HUES48 (cell line): ENCODE measurements around the gene OR52N5.

Experiments used
- H3K27ac ChIP-seq: one replicate; pipeline ENCODE4 v1.7.0; 2013; ENCODE audit warnings: low read depth, low read length, inconsistent platforms
- H3K27me3 ChIP-seq: 2 replicates; pipeline ENCODE4 v1.6.1; 2013; ENCODE audit warnings: mild to moderate bottlenecking, low read length; ENCODE audit not compliant: control insufficient read depth, insufficient read depth
- H3K36me3 ChIP-seq: 2 replicates; pipeline ENCODE4 v1.6.1; 2013; ENCODE audit warnings: low read length; ENCODE audit not compliant: control insufficient read depth, insufficient read depth
- H3K4me1 ChIP-seq: 2 replicates; pipeline ENCODE4 v1.6.1; 2013; ENCODE audit warnings: mild to moderate bottlenecking, low read length; ENCODE audit not compliant: control insufficient read depth, insufficient read depth
- H3K4me3 ChIP-seq: 2 replicates; pipeline ENCODE4 v1.5.1; 2013; ENCODE audit warnings: mild to moderate bottlenecking, low read depth, low read length
- H3K9ac ChIP-seq: 2 replicates; pipeline ENCODE4 v1.6.1; 2013; ENCODE audit warnings: mild to moderate bottlenecking, low read depth, low read length, moderate library complexity
- H3K9me3 ChIP-seq: 2 replicates; pipeline ENCODE4 v1.6.1; 2013; ENCODE audit warnings: low read length; ENCODE audit not compliant: control insufficient read depth, insufficient read depth

The OR52N5 gene

DNA sequence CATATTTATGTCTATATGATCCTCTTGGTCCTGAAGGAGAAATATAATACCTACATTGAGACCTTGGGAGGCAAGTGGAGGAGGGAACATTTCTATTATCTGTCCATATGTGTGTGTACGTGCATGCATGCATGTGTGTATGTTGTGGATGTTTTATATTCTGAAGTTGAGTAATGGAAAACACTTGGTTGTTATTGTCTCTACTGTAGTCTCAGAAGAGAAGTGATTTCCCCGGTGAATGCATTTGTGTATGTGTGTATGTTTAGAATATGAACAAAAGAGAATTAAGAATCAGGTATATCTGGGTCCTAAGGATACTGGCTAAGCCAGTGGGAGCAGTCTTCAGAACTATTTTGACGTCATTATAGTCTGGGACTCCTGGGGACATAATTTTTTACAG, 8.0 kb upstream of the OR52N5 start, which contains the start of gene OR52N1:
TSS of gene OR52N1 (minus strand) at position 101 of the 400 bp plus-strand sequence. CDS start 2,449 bp downstream, outside the sequence.
- Histone ChIP-seq H3K4me1 (no peaks in the 10 kb centered on the region), H3K27me3 (no peaks in the 10 kb centered on the region), H3K36me3 (no peaks in the 10 kb centered on the region), H3K9ac (no peak within 1 kb of the TSS), H3K4me3 (no peak within 1 kb of the TSS), H3K27ac (no peak within 1 kb of the TSS), H3K9me3 (no peaks in the 10 kb centered on the region)

DNA sequence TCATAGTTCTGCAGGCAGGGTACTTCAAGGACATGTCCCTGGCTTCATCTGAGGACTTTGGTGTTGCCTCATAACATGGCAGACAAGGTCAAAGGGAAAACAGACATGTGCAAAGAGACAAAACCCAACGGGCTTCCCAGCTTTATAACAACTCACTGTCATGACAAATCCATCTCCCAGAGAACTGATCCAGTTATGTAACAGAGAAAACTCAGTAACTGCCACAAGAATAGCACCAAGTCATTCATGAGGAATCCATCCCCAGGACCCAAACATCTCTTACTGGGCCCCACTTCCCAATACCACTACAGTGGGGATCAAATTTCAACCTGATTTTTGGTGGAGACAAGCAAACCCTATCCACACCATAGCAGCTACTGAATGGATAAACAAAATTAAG, 16.1 kb downstream of the OR52N5 start:
- Histone ChIP-seq H3K9ac (no peak overlapping the region), H3K36me3 (no peaks in the 10 kb centered on the region), H3K9me3 (no peaks in the 10 kb centered on the region), H3K4me1 (no peaks in the 10 kb centered on the region), H3K27ac (no peak overlapping the region), H3K4me3 (no peak overlapping the region), H3K27me3 (no peaks in the 10 kb centered on the region)

DNA sequence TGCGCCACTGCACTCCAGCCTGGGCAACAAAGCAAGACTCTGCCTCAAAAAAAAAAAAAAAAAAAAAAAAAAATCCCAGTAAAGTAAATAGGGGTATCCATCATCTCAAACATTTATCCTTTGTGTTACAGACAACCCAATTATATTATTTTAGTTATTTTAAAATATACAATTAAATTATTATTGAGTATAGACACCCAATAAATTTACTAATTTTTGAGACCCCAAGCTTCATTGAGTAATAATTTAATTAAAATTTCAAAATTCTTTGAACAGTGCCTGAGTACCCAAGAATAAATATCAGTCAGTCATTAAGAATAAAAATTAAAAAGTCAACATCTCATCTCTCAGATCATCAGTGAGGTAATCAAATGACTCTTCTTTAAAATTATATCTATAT, 29.2 kb downstream of the OR52N5 start, which contains the start of gene OR52N4:
TSS of gene OR52N4 (plus strand) at position 301 of the 400 bp plus-strand sequence. CDS start 498 bp downstream, outside the sequence.
- Histone ChIP-seq H3K27me3 (no peaks in the 10 kb centered on the region), H3K27ac (no peak within 1 kb of the TSS), H3K4me3 (no peak within 1 kb of the TSS), H3K9ac (no peak within 1 kb of the TSS), H3K9me3 (no peaks in the 10 kb centered on the region), H3K36me3 (no peaks in the 10 kb centered on the region), H3K4me1 (no peaks in the 10 kb centered on the region)

DNA sequence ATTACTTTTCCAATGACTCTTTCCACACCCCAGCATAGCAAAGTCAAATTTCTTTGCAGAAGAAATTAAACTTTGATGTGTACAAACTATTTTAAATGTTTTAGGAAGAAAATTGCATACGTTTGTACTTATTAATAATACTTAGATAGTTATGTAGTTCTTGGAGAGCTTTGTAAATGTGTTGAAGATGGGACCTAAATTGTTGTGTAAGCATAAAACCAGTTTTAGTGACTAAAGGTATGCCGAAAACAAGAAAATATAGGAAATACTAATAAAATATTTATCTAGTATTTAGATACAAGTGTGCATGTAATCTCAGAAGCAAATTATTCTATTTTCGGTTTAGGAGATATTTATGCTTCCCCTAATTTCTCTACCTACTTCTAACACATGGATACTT, 33.3 kb downstream of the OR52N5 start:
- Histone ChIP-seq H3K27ac (no peak overlapping the region), H3K4me1 (no peaks in the 10 kb centered on the region), H3K36me3 (no peaks in the 10 kb centered on the region), H3K4me3 (no peak overlapping the region), H3K27me3 (no peaks in the 10 kb centered on the region), H3K9ac (no peak overlapping the region), H3K9me3 (no peaks in the 10 kb centered on the region)

DNA sequence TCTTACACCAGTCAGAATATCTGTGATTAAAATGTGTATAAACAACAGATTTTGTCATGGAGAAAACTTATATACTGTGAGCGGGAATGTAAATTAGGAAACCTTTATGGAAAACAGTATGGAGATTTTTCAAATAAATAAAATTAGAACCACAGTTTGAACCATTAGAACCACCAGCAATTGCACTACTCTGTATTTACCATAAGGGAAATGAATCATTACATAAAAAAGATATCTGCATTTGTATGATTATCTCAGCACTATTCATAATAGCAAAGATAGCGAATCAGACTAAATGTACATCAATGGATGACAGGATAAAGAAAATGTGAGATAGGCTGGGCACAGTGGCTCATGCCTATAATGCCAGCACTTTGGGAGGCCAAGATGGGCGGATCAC, 36.5 kb downstream of the OR52N5 start:
- Histone ChIP-seq H3K36me3 (no peaks in the 10 kb centered on the region), H3K4me1 (no peaks in the 10 kb centered on the region), H3K9ac (no peak overlapping the region), H3K27me3 (no peaks in the 10 kb centered on the region), H3K9me3 (no peaks in the 10 kb centered on the region), H3K4me3 (no peak overlapping the region), H3K27ac (no peak overlapping the region)

DNA sequence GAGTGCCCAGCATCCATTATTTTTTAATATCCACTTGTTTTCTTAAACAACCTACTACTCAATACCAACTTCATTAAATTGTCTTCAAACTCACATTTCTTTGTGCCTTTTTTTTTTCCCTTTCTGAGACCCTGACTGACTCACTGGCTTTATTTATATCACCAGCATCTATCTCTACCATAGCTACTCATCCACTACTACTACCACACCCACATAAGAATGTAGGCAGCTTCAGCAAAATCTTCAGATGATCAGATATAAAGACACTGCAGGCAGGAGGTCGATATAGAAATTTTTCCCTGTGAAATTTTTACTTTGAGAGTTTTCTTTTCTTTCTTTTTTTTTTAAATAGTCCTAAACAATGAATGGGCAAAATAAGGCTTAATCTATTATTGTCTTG, 44.7 kb downstream of the OR52N5 start:
- H3K4me3 ChIP-seq: no peak overlapping the region
- H3K4me1 ChIP-seq: no peaks in the 10 kb centered on the region
- no peaks in the 10 kb centered on the region for H3K36me3 ChIP-seq
- no peak overlapping the region for H3K27ac ChIP-seq
- H3K9ac ChIP-seq: no peak overlapping the region
- H3K27me3 ChIP-seq: no peaks in the 10 kb centered on the region
- no peaks in the 10 kb centered on the region for H3K9me3 ChIP-seq

DNA sequence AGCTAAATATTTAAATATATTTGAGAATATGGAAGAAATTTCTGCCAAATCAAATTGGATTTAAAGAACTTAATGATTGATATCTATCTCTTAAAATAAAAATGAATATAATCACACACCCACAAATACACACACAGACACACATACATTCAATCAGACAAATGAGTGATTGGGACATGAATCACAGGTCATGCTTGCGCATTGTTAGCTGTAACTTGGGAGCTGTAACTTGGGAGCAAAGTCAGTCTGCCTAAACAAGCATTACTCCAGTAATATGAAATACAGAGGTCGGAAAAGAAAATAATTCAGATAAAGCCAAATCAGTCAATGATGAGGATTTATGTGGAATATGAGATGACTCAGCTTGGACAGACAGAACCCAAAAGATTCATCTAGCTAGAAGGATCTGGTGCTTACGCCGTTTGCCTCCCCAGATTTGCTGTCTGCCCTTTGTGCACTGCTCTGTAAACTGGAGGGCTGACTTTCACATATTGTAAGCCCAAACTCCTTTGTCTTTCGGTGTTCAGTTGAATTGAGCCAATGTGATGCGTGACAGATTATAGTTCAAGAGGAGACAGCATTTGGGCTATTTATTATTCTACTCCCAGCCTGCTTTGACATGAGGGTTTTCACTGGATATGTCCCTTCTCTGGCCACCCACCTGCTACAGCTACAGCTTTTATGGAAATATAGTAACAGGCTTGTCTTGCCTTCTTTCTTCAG, 45.3 kb downstream of the OR52N5 start:
- H3K27ac ChIP-seq: no peak overlapping the region
- no peaks in the 10 kb centered on the region for H3K9me3 ChIP-seq
- H3K27me3 ChIP-seq: no peaks in the 10 kb centered on the region
- no peaks in the 10 kb centered on the region for H3K4me1 ChIP-seq
- H3K4me3 ChIP-seq: no peak overlapping the region
- H3K9ac ChIP-seq: no peak overlapping the region
- H3K36me3 ChIP-seq: no peaks in the 10 kb centered on the region

DNA sequence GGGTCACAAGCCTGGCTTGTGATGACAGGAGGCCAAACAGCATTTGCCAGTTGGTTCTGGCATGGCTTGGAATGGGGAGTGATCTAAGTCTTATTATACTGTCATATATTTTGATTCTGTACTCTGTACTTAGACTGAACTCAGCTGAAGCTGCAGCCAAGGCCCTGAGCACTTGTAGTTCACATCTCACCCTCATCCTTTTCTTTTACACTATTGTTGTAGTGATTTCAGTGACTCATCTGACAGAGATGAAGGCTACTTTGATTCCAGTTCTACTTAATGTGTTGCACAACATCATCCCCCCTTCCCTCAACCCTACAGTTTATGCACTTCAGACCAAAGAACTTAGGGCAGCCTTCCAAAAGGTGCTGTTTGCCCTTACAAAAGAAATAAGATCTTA, 46.1 kb downstream of the OR52N5 start:
- H3K9me3 ChIP-seq: no peaks in the 10 kb centered on the region
- no peak overlapping the region for H3K9ac ChIP-seq
- H3K27ac ChIP-seq: no peak overlapping the region
- H3K27me3 ChIP-seq: no peaks in the 10 kb centered on the region
- H3K4me1 ChIP-seq: no peaks in the 10 kb centered on the region
- H3K4me3 ChIP-seq: no peak overlapping the region
- no peaks in the 10 kb centered on the region for H3K36me3 ChIP-seq

DNA sequence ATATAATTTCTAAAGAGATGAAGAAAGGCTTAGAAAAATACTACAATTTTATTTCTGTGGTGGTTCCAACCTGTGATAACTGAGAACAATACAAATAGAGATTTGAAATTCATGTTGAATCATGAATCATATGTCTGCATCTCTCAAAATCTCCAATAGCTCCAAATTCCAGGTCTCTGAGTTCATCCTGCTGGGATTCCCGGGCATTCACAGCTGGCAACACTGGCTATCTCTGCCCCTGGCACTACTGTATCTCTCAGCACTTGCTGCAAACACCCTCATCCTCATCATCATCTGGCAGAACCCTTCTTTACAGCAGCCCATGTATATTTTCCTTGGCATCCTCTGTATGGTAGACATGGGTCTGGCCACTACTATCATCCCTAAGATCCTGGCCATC, 46.8 kb downstream of the OR52N5 start, which contains the start of gene OR56B1:
TSS of gene OR56B1 (plus strand) at position 53 of the 400 bp plus-strand sequence. CDS start at position 122, 69 bp downstream.
- Histone ChIP-seq H3K27ac (no peak within 1 kb of the TSS), H3K9me3 (no peaks in the 10 kb centered on the region), H3K36me3 (no peaks in the 10 kb centered on the region), H3K27me3 (no peaks in the 10 kb centered on the region), H3K4me3 (no peak within 1 kb of the TSS), H3K4me1 (no peaks in the 10 kb centered on the region), H3K9ac (no peak within 1 kb of the TSS)

DNA sequence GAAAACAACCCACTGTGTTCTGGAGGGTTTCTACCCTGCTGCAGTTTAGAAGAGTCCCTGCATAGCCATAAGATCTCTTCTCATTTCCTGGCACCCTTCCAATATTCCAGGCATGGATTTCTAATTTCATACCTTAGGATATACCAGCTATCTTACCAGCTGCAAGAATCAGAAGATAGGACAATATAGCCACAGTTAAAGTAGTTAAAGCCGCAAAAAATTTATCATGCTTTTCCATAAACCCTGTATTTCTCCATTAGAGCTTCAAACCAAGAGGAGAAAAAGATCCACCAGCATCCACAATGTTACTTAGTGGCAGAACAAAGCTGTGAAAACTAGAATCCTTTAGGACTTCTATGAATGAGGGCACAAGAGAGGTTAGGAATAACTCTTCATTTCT, 55.5 kb downstream of the OR52N5 start:
- H3K4me3 ChIP-seq: no peak overlapping the region
- no peak overlapping the region for H3K9ac ChIP-seq
- no peaks in the 10 kb centered on the region for H3K36me3 ChIP-seq
- no peaks in the 10 kb centered on the region for H3K9me3 ChIP-seq
- H3K27me3 ChIP-seq: no peaks in the 10 kb centered on the region
- H3K27ac ChIP-seq: no peak overlapping the region
- no peaks in the 10 kb centered on the region for H3K4me1 ChIP-seq

DNA sequence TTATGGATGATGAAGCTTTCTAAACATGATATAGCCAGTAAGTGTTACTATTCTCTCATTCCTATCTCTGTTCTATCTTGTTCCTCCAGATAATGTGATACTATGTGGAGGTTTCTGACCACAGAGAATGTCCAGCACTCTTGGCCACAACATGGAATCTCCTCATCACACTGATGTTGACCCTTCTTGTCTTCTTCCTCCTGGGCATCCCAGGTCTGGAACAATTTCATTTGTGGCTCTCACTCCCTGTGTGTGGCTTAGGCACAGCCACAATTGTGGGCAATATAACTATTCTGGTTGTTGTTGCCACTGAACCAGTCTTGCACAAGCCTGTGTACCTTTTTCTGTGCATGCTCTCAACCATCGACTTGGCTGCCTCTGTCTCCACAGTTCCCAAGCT, 56.8 kb downstream of the OR52N5 start:
- no peaks in the 10 kb centered on the region for H3K36me3 ChIP-seq
- no peaks in the 10 kb centered on the region for H3K4me1 ChIP-seq
- H3K4me3 ChIP-seq: no peak overlapping the region
- no peaks in the 10 kb centered on the region for H3K9me3 ChIP-seq
- H3K27ac ChIP-seq: no peak overlapping the region
- no peaks in the 10 kb centered on the region for H3K27me3 ChIP-seq
- H3K9ac ChIP-seq: no peak overlapping the region
